Spinal cord (tissue), 10 donors: ENCODE measurements around the gene TNFRSF8. TPM values are rescaled to one million over a fixed set of nuclear protein-coding genes. Genes with fewer than 3 reads are reported as not detected.
A peak's percentile ranks its signal among the peaks of the same experiment; 100 is the strongest.
"Not testable (repeated sequence)": the region's sequence is repeated elsewhere in the genome, so short reads cannot be mapped to it uniquely, and the experiment has no call there.

Experiments
- DNase-seq, 6 donors: peaks; one replicate each; pipeline versions ENCODE4 v3.0.0 to v3.0.0-alpha.2; 2013 to 2015; ENCODE audit warnings: low spot score in 6 of 6, low read depth in 4 of 6
- H3K27ac ChIP-seq: one replicate; pipeline ENCODE4 v1.5.1; 2013; ENCODE audit warnings: low read depth, low read length, control low read depth
- H3K27me3 ChIP-seq: one replicate; pipeline ENCODE4 v1.6.1; 2013; ENCODE audit warnings: low read length; ENCODE audit not compliant: control insufficient read depth, insufficient read depth
- H3K36me3 ChIP-seq: one replicate; pipeline ENCODE4 v1.6.1; 2013; ENCODE audit warnings: low read length; ENCODE audit not compliant: control insufficient read depth, insufficient read depth
- H3K4me1 ChIP-seq: one replicate; pipeline ENCODE4 v1.6.1; 2013; ENCODE audit warnings: low read length; ENCODE audit not compliant: control insufficient read depth, insufficient read depth
- H3K4me3 ChIP-seq: one replicate; pipeline ENCODE4 v1.5.1; 2013; ENCODE audit warnings: low read depth, low read length, control low read depth
- H3K9me3 ChIP-seq: one replicate; pipeline ENCODE4 v1.6.1; 2013; ENCODE audit warnings: low read length; ENCODE audit not compliant: control insufficient read depth, insufficient read depth
- WGBS: methylation state at CpG from one replicate; pipeline ENCODE4 v1.1.5; 2013; ENCODE audit warnings: missing lambda C conversion rate; ENCODE audit not compliant: insufficient coverage; 5-methylcytosine and 5-hydroxymethylcytosine counted together
- polyA plus RNA-seq, 2 donors: library from polyadenylated mRNA; unstranded; fragments of 120-200 nt; gene quantifications; one replicate each; pipeline ENCODE4 v1.2.1, GENCODE V29; 2013; ENCODE audit not compliant: insufficient read length in 2 of 2
- total RNA-seq, 2 donors: library from RNA; depleted of rRNA in 1 of 2; stranded (reverse); fragments of 120-200 nt in 1 of 2; fragments of >200 nt in 1 of 2; gene quantifications; one replicate each; pipeline versions ENCODE4 v1.2.3 to v1.2.4, GENCODE V29; 2013 to 2014
- donor health status: healthy.

The TNFRSF8 gene
- total and polyA plus RNA-seq, 4 donors, result 0.11 to 0.20 (median 0.12) TPM; not detected in 1

DNA sequence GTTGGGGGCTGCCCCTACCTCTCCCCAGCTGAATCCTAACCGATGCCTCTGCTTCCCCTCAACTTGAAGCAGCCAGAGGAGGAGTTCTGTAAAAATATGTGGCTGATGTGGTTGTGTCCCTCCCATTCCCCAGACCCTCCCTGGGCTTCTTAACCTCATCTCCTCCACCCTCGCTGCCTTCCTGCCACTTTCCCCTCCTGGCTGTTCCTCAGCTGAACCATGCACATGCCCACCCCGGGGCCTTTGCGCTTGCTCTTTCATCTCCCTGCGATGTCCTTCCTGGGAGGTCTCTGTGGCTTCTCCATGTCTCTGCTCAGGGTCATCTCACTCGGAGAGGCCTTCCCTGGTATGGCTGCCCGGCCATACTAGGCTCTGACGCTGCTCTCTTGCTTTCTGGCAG is 34.9 kb upstream of the TNFRSF8 start:
- Histone ChIP-seq H3K36me3 (peaks cover 81% of the 10 kb centered on the region), H3K4me1 (no peaks in the 10 kb centered on the region), H3K27me3 (no peaks in the 10 kb centered on the region), H3K9me3 (no peaks in the 10 kb centered on the region), H3K27ac (no peak overlapping the region), H3K4me3 (no peak overlapping the region)
- 89% methylated on average over 7 of the region's 8 CpGs for WGBS
- no peak for DNase-seq

DNA sequence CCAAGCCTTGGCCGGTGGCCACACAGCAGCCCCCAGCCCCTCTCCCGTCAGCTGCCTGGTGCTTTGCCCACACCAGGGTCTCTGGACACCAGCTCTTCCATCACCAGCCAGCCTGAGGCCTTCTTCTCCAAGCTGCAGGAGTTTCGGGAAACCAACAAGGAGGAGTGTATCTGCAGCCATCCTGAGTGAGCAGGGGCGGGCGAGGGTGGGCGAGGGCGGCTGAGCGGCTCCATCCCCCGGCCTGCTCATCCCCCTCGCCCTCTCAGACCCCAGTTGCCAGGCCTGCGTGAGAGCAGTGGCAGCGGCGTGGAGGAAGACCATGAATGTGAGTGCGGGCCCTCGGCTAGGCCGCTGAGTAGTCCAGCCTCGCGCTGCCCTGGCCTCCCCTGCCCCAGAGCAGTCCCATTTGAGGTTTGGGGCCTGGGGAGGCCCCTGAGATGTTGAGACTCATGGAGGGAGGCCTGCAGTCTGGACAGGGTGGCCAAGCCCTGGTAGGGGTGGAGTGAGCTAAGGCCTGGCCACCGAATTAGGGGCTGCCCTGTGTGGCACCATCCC is 34.1 kb upstream of the TNFRSF8 start:
- no peak for DNase-seq
- H3K4me1 ChIP-seq, result peaks cover 4% of the 10 kb centered on the region
- H3K9me3 ChIP-seq, result no peaks in the 10 kb centered on the region
- H3K4me3 ChIP-seq, result no peak overlapping the region
- 92% methylated on average over 11 of the region's 19 CpGs for WGBS
- peaks cover 79% of the 10 kb centered on the region for H3K36me3 ChIP-seq
- no peak overlapping the region for H3K27ac ChIP-seq
- H3K27me3 ChIP-seq, result no peaks in the 10 kb centered on the region

DNA sequence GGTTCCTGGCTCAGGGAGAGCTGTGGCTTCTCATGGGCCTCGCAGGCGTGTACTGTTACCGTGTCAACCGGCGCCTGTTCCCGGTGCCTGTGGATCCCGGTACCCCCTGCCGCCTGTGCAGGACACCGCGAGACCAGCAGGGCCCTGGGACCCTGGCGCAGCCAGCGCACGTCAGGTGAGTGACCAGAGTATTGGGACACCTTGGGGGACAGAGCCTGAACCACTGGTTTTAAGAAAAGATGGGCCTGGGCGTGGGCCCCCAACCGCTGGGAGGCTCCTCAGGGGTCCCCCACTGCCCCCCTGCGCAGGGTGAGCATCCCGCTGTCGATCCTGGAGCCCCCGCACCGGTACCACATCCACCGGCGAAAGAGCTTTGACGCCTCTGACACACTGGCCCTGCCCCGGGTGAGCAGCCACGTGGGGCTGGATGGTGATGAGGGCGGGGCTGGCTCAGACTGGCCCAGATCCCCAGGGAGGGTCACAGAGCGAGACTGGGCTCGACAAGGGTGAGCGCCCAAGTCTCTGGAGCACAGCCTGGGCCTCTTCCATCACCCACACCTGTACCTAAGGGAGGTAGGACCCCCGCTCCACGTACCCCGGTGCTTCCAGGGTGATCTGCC is 33.3 kb upstream of the TNFRSF8 start:
- Histone ChIP-seq H3K27me3 (no peaks in the 10 kb centered on the region), H3K4me1 (peaks cover 11% of the 10 kb centered on the region), H3K9me3 (no peaks in the 10 kb centered on the region), H3K36me3 (peaks cover 74% of the 10 kb centered on the region), H3K27ac (no peak overlapping the region), H3K4me3 (no peak overlapping the region)
- 93% methylated on average over 30 of the region's 32 CpGs for WGBS
- no peak for DNase-seq

DNA sequence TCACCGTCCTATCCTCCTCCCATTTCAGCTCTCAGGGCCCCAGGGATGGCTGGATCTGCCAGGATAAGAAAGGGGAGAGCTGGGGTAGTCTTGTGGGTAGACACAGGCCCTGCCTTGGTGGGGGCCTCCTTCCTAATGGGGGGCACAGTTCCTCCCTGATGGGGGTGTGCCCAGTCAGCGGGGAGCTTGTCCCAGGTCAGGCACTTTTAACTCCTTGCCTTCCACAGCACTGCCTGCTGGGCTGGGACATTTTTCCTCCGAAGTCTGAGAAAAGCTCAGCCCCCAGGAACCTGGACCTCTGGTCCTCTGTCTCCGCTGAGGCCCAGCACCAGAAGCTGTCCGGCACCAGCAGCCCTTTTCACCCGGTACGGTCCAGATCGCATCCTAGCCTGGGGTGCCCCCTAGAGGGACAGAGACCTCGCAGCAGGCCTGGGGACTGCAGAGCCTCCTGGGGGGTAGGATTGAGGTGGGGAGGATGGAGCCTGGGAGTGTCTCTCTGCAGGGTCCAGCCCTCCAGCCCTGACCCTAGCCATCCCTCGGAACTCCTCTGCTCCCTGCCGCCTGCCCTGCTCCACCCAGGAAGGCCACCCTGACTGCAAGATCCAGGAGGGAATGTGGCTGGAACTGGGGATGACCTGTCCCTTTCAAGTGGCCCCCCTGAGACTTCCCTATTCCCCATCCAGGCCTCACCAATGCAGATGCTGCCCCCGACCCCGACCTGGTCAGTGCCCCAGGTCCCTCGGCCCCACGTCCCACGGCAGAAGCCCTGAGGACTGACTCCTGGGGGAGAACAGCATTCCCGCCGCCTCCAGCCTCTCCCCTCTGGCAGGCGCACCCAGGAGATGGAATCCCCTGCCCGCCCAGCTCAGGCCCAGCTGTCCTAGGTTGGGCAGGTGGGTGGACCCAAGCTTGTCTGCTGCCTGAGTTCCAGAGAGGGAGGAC is 31.8 kb upstream of the TNFRSF8 start:
- Histone ChIP-seq H3K9me3 (no peaks in the 10 kb centered on the region), H3K27ac (no peak overlapping the region), H3K4me3 (no peak overlapping the region), H3K27me3 (no peaks in the 10 kb centered on the region), H3K4me1 (peaks cover 17% of the 10 kb centered on the region), H3K36me3 (peaks cover 61% of the 10 kb centered on the region)
- WGBS, result 82% methylated on average over 17 of the region's 20 CpGs
- DNase-seq, result no peak

DNA sequence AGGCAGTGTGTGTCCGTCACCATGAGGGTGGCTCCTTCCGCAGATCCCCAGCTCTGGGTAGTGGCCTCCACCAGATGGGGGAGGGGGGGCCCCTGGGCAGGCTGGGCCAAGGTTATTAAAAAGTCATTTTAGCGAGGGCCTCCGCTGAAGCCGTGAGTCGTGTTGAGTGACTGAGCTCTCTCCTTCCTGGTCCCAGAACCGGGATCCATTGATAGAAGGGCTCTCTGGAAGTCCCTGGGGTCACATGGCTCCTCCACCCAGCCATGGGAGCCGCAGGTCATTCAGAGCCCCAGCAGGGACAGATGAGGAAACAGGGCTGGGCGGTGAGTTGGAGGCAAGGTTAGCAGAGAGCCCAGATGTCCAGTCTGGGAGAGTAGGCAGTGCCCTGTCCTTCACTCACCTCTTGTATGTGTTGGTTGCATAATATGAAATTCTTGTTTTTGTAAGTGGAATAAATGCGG is 30.9 kb upstream of the TNFRSF8 start:
- no peaks in the 10 kb centered on the region for H3K9me3 ChIP-seq
- 79% methylated on average over 8 of the region's 10 CpGs for whole genome bisulfite sequencing
- no peak for DNase-seq
- no peak overlapping the region for H3K4me3 ChIP-seq
- peaks cover 52% of the 10 kb centered on the region for H3K36me3 ChIP-seq
- no peaks in the 10 kb centered on the region for H3K27me3 ChIP-seq
- no peak overlapping the region for H3K27ac ChIP-seq
- peaks cover 17% of the 10 kb centered on the region for H3K4me1 ChIP-seq

DNA sequence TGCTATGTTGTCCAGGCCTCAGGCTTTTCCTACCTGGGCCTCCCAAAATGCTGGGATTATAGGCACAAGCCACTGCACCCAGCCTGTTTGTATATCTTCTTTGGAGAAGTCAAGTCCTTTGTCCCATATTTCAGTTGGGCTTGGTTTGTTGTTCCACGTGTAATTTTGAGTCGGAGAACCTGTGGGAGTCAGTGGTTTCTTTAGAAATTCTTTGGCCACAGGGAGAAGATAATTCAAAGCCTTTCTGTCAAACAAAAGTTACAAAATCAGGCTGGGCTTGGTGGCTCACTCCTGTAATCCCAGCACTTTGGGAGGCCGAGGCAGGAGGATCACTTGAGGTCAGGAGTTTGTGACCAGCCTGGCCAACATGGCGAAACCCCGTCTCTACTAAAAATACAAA is 29.7 kb upstream of the TNFRSF8 start:
- H3K36me3 ChIP-seq, result peaks cover 41% of the 10 kb centered on the region
- H3K4me1 ChIP-seq, result peaks cover 17% of the 10 kb centered on the region
- not testable (repeated sequence) for DNase-seq, H3K4me3 ChIP-seq, H3K27me3 ChIP-seq, H3K9me3 ChIP-seq
- 82% methylated on average over 3 of the region's 5 CpGs for WGBS
- H3K27ac ChIP-seq, result peak overlapping the region; percentile 85

DNA sequence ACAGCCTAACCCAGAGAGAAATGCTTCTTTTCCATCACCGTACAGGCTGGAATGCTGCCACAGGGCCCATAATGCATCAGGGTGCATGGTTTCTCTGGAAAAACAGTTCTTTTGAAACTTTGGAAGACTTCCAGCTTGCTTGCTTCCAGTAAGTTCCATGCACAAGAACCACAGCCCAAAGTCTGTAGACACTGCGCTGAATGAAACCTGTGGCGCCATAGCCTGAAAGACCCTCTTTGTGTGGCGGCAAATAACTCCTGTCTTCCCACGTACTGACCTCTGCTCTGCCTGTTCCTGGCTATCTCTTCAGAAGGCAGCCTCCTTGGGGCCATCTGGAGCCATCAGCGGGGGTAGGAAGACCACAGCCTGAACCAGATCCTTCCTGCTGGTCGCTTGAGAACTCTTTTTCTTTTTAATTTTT is 28.7 kb upstream of the TNFRSF8 start:
- DNase-seq, result peak; percentile 26 to 87 (median 63)
- Histone ChIP-seq H3K4me1 (peaks cover 17% of the 10 kb centered on the region), H3K4me3 (no peak overlapping the region), H3K9me3 (no peaks in the 10 kb centered on the region), H3K27me3 (no peaks in the 10 kb centered on the region), H3K36me3 (peaks cover 31% of the 10 kb centered on the region), H3K27ac (peak overlapping the region; percentile 85)
- WGBS, result 42% methylated on average over 7 of the region's 7 CpGs

DNA sequence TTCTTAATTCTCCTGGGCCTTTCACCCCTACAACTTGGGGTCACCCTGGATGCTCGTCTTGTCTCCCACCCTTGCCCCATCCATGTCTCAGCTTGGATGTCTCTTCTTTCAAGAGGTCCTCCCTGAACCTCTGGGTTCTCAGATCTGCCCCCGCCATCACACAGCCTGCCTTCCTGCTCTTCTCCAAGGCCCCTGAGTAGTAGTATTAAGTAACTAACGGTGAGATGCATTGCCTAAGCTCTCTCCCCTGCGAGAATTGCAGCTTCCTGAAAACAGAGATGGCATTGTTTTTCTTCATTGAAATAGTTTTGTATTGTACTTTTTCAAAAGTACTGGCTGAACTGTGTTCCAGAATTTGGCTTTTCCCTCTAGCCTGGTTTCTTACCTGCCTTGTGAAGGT is 27.8 kb upstream of the TNFRSF8 start:
- WGBS, result 100% methylated on average over 1 of the region's 4 CpGs
- peak overlapping the region; percentile 85 for H3K27ac ChIP-seq
- H3K4me1 ChIP-seq, result peaks cover 17% of the 10 kb centered on the region

DNA sequence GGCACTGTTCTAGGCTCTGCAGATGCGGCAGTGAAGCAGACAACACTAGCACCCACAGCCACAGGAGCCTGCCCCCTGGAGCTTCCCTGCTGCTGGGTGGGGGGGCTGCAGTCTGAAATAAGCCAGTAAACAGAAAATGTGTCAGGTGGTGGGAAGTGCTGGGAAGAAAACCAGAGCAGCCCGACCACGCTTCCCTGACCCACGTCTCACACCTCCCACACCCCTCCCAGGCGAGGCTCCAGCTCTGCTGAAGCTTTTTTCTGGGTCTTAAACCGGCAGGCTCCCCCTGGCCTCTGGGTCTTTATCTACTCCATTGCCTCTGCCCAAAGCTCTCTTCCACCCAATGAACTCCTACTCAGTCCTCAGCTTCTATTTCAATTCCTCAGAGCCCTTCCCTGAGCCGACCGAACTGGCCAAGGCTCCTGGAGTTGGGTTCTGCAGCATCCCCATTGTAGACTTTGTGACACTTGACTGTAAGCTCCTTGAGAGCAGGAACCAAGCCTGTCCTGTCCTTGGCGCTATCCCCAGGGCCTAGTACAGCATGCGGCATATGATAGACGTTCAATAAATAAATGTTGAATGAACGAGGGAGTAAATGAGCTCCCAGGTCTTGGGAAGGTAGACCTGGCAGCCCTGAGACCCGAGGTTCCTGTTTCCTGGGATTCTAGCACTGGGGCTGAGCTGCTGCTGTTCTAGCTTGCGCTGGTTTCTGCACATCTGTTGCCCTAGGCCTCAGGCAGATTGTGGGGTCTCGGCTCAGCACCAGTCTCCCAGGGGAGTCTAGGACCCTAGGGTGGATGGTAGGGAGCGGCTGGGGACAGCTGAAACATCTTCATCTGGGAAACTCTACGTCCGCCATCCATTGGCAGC is 25.4 kb upstream of the TNFRSF8 start:
- Histone ChIP-seq H3K36me3 (peaks cover 2% of the 10 kb centered on the region), H3K27me3 (no peaks in the 10 kb centered on the region), H3K4me1 (peaks cover 21% of the 10 kb centered on the region), H3K4me3 (no peak overlapping the region), H3K27ac (no peak overlapping the region), H3K9me3 (no peaks in the 10 kb centered on the region)
- WGBS, result 90% methylated on average over 13 of the region's 18 CpGs
- no peak for DNase-seq

More for the DNA sequence above, 27.8 kb upstream of the TNFRSF8 start:
- no peak overlapping the region for H3K4me3 ChIP-seq
- H3K36me3 ChIP-seq, result peaks cover 22% of the 10 kb centered on the region
- no peak for DNase-seq
- no peaks in the 10 kb centered on the region for H3K9me3 ChIP-seq
- no peaks in the 10 kb centered on the region for H3K27me3 ChIP-seq
